ENCODE data around the gene VWC2L. TPM values are rescaled to one million over a fixed set of nuclear protein-coding genes. Genes with fewer than 3 reads are reported as not detected.

The VWC2L gene
- total RNA-seq, 2 experiments from 2014 or later: not detected

DNA sequence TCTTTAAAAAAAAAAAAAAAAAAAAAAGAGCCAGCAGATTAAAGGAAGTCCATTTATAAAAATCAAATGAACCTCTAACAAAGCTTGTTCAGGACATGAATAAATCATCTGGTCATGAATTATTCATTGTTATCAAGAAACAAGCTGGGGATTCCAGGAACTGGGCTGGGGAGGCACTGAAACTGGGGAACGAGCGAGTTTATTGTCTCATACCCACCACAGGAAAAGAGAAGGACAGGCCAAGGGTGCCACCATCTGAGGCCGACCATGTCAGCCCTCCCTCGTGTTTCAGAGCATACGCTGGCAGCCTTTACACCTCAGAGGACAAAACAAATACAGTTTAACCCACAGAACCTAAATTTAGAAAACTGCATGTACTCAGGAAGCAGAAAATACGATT is 164.2 kb downstream of the VWC2L start:
- intact Hi-C loops (cut with micrococcal nuclease): no loop called here
- Mint-ChIP-seq H3K27ac (no peak overlapping the region), H3K4me3 (no peak overlapping the region), H3K27me3 (no peaks in the 10 kb centered on the region), H3K4me1 (ENCODE audit: low read depth) (peaks cover 5% of the 10 kb centered on the region), H3K9me3 (no peaks in the 10 kb centered on the region), H3K36me3 (ENCODE audit: low read depth) (no peaks in the 10 kb centered on the region)
- ATAC-seq (no peak), DNase-seq (peak; percentile 16)
- TF ChIP-seq, protein P1, sequence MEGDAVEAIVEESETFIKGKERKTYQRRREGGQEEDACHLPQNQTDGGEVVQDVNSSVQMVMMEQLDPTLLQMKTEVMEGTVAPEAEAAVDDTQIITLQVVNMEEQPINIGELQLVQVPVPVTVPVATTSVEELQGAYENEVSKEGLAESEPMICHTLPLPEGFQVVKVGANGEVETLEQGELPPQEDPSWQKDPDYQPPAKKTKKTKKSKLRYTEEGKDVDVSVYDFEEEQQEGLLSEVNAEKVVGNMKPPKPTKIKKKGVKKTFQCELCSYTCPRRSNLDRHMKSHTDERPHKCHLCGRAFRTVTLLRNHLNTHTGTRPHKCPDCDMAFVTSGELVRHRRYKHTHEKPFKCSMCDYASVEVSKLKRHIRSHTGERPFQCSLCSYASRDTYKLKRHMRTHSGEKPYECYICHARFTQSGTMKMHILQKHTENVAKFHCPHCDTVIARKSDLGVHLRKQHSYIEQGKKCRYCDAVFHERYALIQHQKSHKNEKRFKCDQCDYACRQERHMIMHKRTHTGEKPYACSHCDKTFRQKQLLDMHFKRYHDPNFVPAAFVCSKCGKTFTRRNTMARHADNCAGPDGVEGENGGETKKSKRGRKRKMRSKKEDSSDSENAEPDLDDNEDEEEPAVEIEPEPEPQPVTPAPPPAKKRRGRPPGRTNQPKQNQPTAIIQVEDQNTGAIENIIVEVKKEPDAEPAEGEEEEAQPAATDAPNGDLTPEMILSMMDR (IDR thresholded peaks at IDR 0.05): no peak
- POLR2A ChIA-PET: no interaction called here
- CTCF ChIA-PET: no interaction called here

DNA sequence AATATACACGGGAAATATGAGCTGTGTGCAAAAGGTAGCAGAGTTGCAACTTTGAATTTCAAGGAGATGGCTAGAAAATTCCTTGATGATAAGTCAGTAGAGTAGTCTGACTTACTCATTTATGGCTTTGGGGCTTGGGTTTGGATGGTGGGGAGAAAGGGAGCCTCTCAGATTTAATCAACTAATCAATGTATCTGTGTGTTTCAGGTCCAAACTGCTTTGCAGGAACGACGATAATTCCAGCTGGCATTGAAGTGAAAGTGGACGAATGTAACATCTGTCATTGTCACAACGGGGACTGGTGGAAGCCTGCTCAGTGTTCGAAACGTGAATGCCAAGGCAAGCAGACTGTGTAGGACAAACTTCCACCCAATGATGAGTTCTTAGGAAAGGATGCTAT is 164.6 kb downstream of the VWC2L start:
- DNase-seq (no peak), ATAC-seq (no peak)
- Mint-ChIP-seq H3K4me1 (ENCODE audit: low read depth) (peaks cover 5% of the 10 kb centered on the region), H3K27me3 (no peaks in the 10 kb centered on the region), H3K36me3 (ENCODE audit: low read depth) (no peaks in the 10 kb centered on the region), H3K27ac (no peak overlapping the region), H3K9me3 (no peaks in the 10 kb centered on the region), H3K4me3 (no peak overlapping the region)
- TF ChIP-seq, protein P1 (IDR thresholded peaks at IDR 0.05): no peak
- intact Hi-C loops (cut with micrococcal nuclease): no loop called here
- POLR2A ChIA-PET: no interaction called here
- CTCF ChIA-PET: no interaction called here

DNA sequence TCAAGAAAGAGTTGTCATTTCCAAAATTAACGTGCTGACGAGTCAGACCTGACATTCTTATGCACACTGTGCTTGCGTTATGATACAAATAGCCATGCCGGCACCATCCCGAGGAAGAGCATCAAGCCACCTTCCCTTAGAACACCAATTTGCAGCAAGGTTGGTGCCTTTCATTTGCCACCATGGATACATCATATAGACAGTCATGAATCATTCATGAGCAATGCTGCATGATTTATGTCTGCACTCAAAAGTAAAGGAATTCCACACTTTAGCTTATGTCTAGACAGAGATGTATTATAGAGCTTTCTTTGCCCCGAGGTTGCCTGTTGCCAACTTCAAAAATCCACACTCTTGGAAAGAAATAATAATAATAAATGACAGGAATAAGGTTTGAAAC is 166.9 kb downstream of the VWC2L start:
- Mint-ChIP-seq H3K27ac (no peak overlapping the region), H3K4me1 (ENCODE audit: low read depth) (peaks cover 5% of the 10 kb centered on the region), H3K36me3 (ENCODE audit: low read depth) (no peaks in the 10 kb centered on the region), H3K27me3 (no peaks in the 10 kb centered on the region), H3K9me3 (no peaks in the 10 kb centered on the region), H3K4me3 (no peak overlapping the region)
- POLR2A ChIA-PET: no interaction called here
- TF ChIP-seq, protein P1 (IDR thresholded peaks at IDR 0.05): no peak
- ATAC-seq (no peak), DNase-seq (no peak)
- CTCF ChIA-PET: no interaction called here
- intact Hi-C loops (cut with micrococcal nuclease): no loop called here

DNA sequence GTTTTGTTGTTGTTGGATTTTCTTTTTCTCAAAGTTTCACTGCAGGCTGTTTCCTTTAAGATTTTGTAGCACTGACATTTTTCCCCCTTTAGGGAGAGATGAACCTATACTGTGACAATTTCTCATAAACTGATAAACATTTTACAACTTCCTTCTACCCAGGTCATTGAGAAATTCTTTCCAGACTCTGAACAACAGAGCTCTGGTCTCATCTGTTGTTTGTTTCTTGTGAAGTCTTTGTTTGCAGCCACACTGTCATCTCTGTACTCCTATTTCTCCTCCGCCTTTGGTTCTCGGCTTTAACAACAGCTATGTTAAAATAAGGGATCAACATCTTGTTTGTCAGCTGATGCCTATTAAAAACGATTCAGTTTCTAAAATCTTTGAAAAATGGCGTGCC is 167.6 kb downstream of the VWC2L start:
- intact Hi-C loops (cut with micrococcal nuclease): no loop called here
- ChIA-PET CTCF (interaction anchor here (1.2 kb wide), 1 partner anchor 12 kb away, joined by 3 read pairs; no protein-coding TSS in a partner anchor), POLR2A (no interaction called here)

DNA sequence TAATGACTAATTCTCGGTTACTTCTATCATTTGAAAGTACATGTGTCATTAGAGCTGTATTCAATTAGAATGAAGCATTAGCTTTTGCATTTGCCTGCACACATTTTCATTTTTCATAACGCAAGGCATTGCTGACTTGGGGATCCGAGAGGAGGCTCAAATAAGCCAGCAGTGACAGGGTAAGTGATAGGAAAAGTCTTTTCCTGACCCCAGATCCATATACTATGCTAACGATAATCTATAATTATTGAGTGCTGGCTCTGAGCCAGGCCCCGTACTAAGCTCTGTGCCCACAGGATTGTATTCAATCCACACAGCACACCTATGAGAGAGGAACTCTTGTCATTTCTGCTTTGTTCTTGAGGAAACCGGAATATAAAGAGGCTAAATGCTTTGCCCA is 168.2 kb downstream of the VWC2L start:
- no peaks in the 10 kb centered on the region for H3K27me3 Mint-ChIP-seq
- peaks cover 5% of the 10 kb centered on the region for H3K4me1 Mint-ChIP-seq (ENCODE audit: low read depth)
- H3K4me3 Mint-ChIP-seq: no peak overlapping the region
- DNase-seq (no peak), ATAC-seq (no peak)
- no peak overlapping the region for H3K27ac Mint-ChIP-seq
- CTCF ChIA-PET: interaction anchor here (1.2 kb wide), 1 partner anchor 13 kb away, joined by 3 read pairs; no protein-coding TSS in a partner anchor
- no peaks in the 10 kb centered on the region for H3K36me3 Mint-ChIP-seq (ENCODE audit: low read depth)
- TF ChIP-seq, protein P1 (IDR thresholded peaks at IDR 0.05): no peak
- POLR2A ChIA-PET: no interaction called here
- no peaks in the 10 kb centered on the region for H3K9me3 Mint-ChIP-seq
- intact Hi-C loops (cut with micrococcal nuclease): no loop called here

More for the DNA sequence above, 167.6 kb downstream of the VWC2L start:
- H3K4me1 Mint-ChIP-seq (ENCODE audit: low read depth): peaks cover 5% of the 10 kb centered on the region
- DNase-seq (no peak), ATAC-seq (no peak)
- H3K27me3 Mint-ChIP-seq: no peaks in the 10 kb centered on the region
- no peaks in the 10 kb centered on the region for H3K9me3 Mint-ChIP-seq
- TF ChIP-seq, protein P1 (IDR thresholded peaks at IDR 0.05): no peak
- H3K36me3 Mint-ChIP-seq (ENCODE audit: low read depth): no peaks in the 10 kb centered on the region
- no peak overlapping the region for H3K4me3 Mint-ChIP-seq
- H3K27ac Mint-ChIP-seq: no peak overlapping the region
